ENCODE measurements around the gene ZNF536.

ZNF536 gene

GRCh38 chr19:30557212-30557611 lies 185.0 kb downstream of the ZNF536 start:
- no peak overlapping the region for H3K4me2 ChIP-seq (ENCODE audit: low read length)
- no peak for TF ChIP-seq EZH2phosphoT487 (IDR thresholded peaks at IDR 0.05; ENCODE audit: low read depth)
- TF ChIP-seq, protein P1, sequence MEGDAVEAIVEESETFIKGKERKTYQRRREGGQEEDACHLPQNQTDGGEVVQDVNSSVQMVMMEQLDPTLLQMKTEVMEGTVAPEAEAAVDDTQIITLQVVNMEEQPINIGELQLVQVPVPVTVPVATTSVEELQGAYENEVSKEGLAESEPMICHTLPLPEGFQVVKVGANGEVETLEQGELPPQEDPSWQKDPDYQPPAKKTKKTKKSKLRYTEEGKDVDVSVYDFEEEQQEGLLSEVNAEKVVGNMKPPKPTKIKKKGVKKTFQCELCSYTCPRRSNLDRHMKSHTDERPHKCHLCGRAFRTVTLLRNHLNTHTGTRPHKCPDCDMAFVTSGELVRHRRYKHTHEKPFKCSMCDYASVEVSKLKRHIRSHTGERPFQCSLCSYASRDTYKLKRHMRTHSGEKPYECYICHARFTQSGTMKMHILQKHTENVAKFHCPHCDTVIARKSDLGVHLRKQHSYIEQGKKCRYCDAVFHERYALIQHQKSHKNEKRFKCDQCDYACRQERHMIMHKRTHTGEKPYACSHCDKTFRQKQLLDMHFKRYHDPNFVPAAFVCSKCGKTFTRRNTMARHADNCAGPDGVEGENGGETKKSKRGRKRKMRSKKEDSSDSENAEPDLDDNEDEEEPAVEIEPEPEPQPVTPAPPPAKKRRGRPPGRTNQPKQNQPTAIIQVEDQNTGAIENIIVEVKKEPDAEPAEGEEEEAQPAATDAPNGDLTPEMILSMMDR (IDR thresholded peaks at IDR 0.05; ENCODE audit: low read depth, low read length) = no peak
- no peaks in the 10 kb centered on the region for H3K36me3 ChIP-seq (replicated peaks; ENCODE audit: low read depth, low read length)
- H3K27me3 ChIP-seq (ENCODE audit: low read depth, low read length) = 0 out of 2 replicates have a peak, but pooled peaks cover 7% of the 10 kb centered on the region
- H3K4me3 ChIP-seq (ENCODE audit: low read length) = no peak overlapping the region
- no peaks in the 10 kb centered on the region for H3K4me1 ChIP-seq (ENCODE audit: low read length)
- no peaks in the 10 kb centered on the region for H3K79me2 ChIP-seq (ENCODE audit: low read length)
- H3K27ac ChIP-seq (ENCODE audit: low read length) = no peak overlapping the region
- H3K9ac ChIP-seq (ENCODE audit: low read length) = no peak overlapping the region
- no peaks in the 10 kb centered on the region for H3K9me3 ChIP-seq (ENCODE audit: insufficient read depth, low read length)
- no peaks in the 10 kb centered on the region for H4K20me1 ChIP-seq (ENCODE audit: insufficient read depth, low read length)
- no peak overlapping the region for H2AFZ ChIP-seq (ENCODE audit: low read depth, low read length)

GRCh38 chr19:30557927-30558557 lies 185.9 kb downstream of the ZNF536 start:
- Histone ChIP-seq H3K4me2 (ENCODE audit: low read length) (no peak overlapping the region), H3K27me3 (ENCODE audit: low read depth, low read length) (0 out of 2 replicates have a peak, but pooled peaks cover 7% of the 10 kb centered on the region), H3K9me3 (ENCODE audit: insufficient read depth, low read length) (no peaks in the 10 kb centered on the region), H3K4me3 (ENCODE audit: low read length) (no peak overlapping the region), H3K9ac (ENCODE audit: low read length) (no peak overlapping the region), H3K4me1 (ENCODE audit: low read length) (no peaks in the 10 kb centered on the region), H2AFZ (ENCODE audit: low read depth, low read length) (no peak overlapping the region), H3K79me2 (ENCODE audit: low read length) (no peaks in the 10 kb centered on the region), H4K20me1 (ENCODE audit: insufficient read depth, low read length) (no peaks in the 10 kb centered on the region), H3K27ac (ENCODE audit: low read length) (no peak overlapping the region), H3K36me3 (replicated peaks; ENCODE audit: low read depth, low read length) (no peaks in the 10 kb centered on the region)
- TF ChIP-seq, protein P1 (IDR thresholded peaks at IDR 0.05; ENCODE audit: low read depth, low read length) = no peak
- TF ChIP-seq EZH2phosphoT487 (IDR thresholded peaks at IDR 0.05; ENCODE audit: low read depth) = no peak

- Histone ChIP-seq H3K4me1 (ENCODE audit: low read length) (no peaks in the 10 kb centered on the region), H3K27me3 (ENCODE audit: low read depth, low read length) (0 out of 2 replicates have a peak, but pooled peaks cover 7% of the 10 kb centered on the region), H4K20me1 (ENCODE audit: insufficient read depth, low read length) (no peaks in the 10 kb centered on the region), H3K4me2 (ENCODE audit: low read length) (no peak overlapping the region), H2AFZ (ENCODE audit: low read depth, low read length) (no peak overlapping the region), H3K79me2 (ENCODE audit: low read length) (no peaks in the 10 kb centered on the region), H3K9me3 (ENCODE audit: insufficient read depth, low read length) (no peaks in the 10 kb centered on the region), H3K27ac (ENCODE audit: low read length) (no peak overlapping the region), H3K36me3 (replicated peaks; ENCODE audit: low read depth, low read length) (no peaks in the 10 kb centered on the region), H3K4me3 (ENCODE audit: low read length) (no peak overlapping the region), H3K9ac (ENCODE audit: low read length) (no peak overlapping the region)
- TF ChIP-seq EZH2phosphoT487 (IDR thresholded peaks at IDR 0.05; ENCODE audit: low read depth) = no peak
- TF ChIP-seq, protein P1 (IDR thresholded peaks at IDR 0.05; ENCODE audit: low read depth, low read length) = no peak
Observed at GRCh38 chr19:30558793-30559192, 186.6 kb downstream of the ZNF536 start.

GRCh38 chr19:30559446-30559845 lies 187.3 kb downstream of the ZNF536 start:
- Histone ChIP-seq H3K36me3 (replicated peaks; ENCODE audit: low read depth, low read length) (no peaks in the 10 kb centered on the region), H3K27ac (ENCODE audit: low read length) (no peak overlapping the region), H3K4me3 (ENCODE audit: low read length) (no peak overlapping the region), H2AFZ (ENCODE audit: low read depth, low read length) (no peak overlapping the region), H4K20me1 (ENCODE audit: insufficient read depth, low read length) (no peaks in the 10 kb centered on the region), H3K4me1 (ENCODE audit: low read length) (no peaks in the 10 kb centered on the region), H3K9me3 (ENCODE audit: insufficient read depth, low read length) (no peaks in the 10 kb centered on the region), H3K4me2 (ENCODE audit: low read length) (no peak overlapping the region), H3K27me3 (ENCODE audit: low read depth, low read length) (0 out of 2 replicates have a peak, but pooled peaks cover 7% of the 10 kb centered on the region), H3K79me2 (ENCODE audit: low read length) (no peaks in the 10 kb centered on the region), H3K9ac (ENCODE audit: low read length) (no peak overlapping the region)
- TF ChIP-seq, protein P1 (IDR thresholded peaks at IDR 0.05; ENCODE audit: low read depth, low read length) = no peak
- TF ChIP-seq EZH2phosphoT487 (IDR thresholded peaks at IDR 0.05; ENCODE audit: low read depth) = no peak

Data from OCI-LY3 (cell line).